Stimulated activated CD8-positive, alpha-beta memory T cell treated with anti-CD3 and anti-CD28 coated beads, Interleukin-7, amount 100 ng/mL, for 48 hours (primary cell): ENCODE data around the gene SLC5A10.

Source experiments
- DNase-seq, 2 donors: peaks; one replicate each; pipeline ENCODE4 v3.0.0-alpha.2; 2020; ENCODE audit warnings: low read depth in 1 of 2; ENCODE audit errors: extremely low read depth in 1 of 2

Gene SLC5A10

GRCh38 chr17:18981642-18982424 is 29.9 kb downstream of the SLC5A10 start:
- DNase-seq: peak in 1 of 2 donors; percentile 22

DNA sequence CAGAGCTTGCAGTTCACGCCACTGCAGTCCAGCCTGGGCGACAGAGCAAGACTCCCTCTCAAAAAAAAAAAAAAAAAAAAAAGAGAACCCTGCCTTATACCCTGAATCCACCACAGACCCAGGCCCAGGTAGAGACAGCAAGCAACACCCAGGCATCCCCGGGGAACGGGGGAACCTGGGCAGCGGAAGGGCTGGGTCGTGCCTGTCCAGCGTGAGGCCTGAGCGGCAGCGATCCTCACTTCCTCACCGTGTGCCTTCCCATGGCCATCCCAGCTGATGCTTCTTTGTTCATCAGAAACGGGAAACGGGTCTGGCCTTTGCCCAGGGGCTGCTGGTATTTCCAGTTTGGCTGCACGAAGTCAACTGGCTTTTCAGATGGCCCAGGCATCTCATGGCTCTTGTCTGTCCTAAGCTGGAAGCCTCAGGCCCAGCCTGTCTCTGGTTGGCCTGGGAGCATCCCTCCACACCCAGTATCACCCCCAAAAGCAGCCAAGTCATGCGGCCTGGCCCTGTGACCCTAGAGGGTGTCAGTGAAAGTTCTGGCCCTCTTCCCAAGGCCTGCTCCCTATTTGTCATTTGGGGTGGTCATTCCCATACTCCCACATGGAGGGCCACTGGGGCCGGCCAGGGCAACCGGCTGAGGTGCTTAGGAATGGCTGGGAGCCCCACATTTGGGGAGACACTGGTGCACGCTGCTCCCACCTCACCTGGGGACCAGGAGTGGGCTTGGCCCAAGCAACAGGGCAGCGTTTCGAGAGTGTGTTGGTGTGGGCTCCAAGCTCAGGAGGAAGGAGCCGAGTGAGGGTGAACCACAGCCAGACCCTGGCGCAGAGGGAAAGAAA is 32.5 kb downstream of the SLC5A10 start:
- DNase-seq: no peak

DNA sequence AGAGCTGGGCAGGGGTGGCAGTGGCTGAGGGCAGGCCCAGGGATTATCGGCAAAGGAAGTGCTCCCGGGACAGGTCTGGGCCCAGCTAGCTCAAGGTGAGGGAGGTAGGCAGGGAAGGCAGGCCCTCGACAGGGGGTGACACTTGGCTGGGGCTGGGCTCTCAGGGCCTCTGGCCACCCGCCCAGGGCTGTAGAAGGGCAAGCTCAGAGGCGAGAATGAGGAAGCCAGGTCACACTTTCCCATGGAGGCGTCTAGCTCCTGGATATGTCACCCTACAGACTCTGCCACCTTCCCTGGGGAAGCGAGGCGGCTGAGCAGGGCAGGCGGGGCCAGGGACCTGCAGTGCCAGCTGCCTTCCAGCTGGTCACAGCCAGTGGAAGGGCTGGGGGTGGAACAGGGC is 33.5 kb downstream of the SLC5A10 start:
- DNase-seq: no peak

GRCh38 chr17:18986541-18987229 is 34.7 kb downstream of the SLC5A10 start:
- DNase-seq: no peak

DNA sequence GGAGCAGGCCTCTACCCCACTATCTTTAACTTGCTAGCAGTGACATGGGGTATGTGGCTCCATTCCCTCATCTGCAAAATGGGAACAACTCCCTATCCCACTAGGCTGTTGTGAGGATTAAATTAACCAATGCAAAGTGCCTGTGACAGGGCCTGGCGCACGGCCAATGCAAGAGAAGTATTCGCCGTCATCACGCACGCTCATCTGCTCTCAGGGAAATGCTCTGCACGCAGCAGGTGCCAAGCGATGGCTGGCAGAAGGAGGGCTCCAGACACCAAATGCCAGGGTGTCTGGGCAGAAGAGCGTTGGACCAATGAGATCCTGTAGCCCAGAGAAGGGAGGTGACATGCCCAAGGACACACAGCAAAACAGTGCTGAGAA is 35.3 kb downstream of the SLC5A10 start:
- no peak for DNase-seq

DNA sequence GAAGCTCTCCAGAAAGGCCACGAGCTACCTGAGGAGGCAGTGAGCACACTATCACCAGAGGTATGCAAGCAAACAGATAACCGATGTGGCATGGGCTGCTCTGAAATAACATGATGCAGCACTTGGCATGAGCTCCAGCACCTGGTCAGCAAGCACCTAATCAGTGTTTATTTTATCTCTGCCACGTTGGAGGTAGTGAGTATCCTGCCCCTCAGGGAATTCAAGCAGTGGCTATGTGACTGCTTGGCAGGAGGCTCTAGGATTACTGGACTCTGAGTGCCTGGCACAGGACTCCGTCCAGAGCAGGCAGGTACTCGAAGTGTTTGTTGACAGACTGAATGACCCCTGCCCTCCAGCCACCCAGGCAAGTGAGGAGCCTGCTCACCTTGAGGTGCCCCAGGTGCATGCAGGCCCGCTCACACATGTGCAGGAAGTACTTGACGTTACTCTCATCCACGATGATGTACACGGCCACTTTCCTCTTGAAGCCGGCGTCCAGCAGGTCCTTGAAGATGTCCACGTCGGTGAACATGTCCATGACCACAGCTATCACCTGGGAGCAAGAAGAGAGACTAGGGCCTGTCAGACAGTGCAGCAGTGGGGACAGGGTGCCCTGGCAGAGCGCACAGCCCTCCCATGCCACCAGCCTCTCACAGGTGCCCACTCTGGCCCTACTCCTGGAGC is 36.0 kb downstream of the SLC5A10 start:
- DNase-seq: no peak

DNA sequence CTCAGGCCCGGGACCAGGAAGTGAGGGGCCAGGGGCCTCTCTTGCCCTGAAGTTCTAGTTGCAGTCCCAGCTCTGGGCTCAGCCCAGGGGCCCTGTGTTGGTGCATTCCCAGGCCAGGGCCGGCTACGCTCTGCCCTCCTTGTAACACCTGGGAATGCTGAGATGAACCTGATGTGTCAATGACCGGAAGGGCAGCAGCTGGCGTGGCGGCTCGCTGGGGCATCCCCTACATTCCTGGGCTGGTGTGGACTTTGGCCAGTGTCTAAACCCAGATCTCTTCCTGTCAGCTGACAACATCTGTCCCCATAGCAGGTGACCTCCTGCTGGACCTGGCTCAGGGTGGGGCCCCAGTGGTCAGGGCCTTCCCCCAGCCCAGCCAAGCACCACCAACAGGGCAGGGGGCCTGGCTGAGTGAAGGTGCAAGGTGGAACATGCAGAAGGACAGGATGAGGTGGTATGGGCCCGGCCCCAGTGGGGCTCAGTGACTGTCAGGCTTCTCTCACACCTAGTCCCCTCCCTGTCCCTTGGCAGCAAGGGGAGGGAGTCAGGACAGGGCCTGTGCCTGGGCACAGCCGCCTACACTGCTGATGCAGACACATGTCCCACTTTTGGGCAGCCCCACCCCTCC is 36.7 kb downstream of the SLC5A10 start:
- DNase-seq: no peak

- DNase-seq: no peak
Observed at GRCh38 chr17:18990331-18990730, 38.4 kb downstream of the SLC5A10 start.

GRCh38 chr17:18991531-18992315 is 39.8 kb downstream of the SLC5A10 start:
- DNase-seq: no peak

GRCh38 chr17:18992454-18993130 is 40.6 kb downstream of the SLC5A10 start:
- DNase-seq: no peak

DNA sequence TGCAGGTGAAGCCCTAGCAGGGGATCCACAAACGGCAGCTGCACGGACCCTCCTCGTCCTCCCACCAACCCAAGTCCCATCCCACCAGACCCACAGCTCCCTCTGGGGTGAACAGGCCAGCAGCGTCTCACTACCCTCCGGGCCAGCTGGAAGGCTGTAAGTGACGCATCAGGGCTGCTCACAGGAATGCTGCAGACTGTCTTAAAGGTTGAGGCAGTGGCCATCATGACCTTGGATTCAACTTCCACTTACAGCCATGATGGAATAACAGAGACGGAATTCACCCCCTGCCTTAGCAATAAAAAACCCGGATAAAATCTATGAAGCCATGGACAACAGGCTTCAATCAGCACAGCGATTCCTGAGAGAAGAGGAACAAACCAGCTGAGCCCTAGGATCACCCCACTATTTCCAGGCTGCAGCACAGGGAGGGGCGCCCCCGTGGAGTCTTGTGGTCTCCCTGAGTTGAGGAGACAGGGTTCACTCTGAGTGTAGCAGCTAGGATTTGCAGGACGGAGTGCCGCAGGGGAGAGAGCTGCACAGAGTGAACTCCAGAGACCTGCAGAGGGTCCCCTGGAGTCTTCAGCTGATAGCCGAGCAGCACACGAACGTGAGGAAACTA is 42.1 kb downstream of the SLC5A10 start:
- no peak for DNase-seq

- no peak for DNase-seq
Observed at GRCh38 chr17:18994631-18995030, 42.7 kb downstream of the SLC5A10 start.

DNA sequence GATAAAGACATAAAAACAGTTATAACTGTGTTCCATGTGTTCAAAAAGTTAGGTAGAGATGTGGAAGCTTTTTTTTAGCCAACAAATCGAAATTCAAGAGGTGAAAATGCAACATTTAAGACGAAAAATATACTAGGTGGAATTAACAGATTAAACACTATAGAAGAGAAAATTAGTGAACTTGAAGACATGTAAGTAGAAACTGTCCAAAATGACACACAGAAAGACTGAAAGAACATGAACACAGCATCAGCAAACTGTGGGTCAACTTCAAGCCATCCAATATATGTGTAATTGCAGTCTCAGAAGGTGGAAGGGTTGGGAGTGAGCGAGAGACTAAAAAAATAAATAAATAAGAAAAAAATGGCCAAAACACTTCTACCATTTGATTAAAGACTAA is 43.3 kb downstream of the SLC5A10 start:
- DNase-seq: no peak

DNA sequence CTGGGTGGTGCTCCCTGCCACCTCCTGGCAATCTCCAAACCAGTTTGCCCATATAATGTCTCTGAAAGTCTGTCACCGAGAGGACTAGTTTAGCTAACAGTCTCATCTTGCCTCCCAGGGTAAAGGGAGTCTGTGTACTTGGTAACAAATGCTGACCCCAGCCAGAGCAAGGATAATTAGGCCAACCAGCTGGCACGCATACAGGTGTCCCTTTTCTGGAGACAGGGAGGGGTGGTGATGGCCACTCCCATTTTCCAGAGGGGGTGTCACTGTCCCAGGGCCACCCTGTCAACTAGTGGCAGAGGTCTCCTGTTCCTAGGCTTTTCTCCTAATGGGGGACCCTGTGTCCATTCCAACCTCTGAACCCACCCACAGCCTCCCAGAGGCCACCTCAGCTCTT is 44.5 kb downstream of the SLC5A10 start:
- DNase-seq: no peak

DNA sequence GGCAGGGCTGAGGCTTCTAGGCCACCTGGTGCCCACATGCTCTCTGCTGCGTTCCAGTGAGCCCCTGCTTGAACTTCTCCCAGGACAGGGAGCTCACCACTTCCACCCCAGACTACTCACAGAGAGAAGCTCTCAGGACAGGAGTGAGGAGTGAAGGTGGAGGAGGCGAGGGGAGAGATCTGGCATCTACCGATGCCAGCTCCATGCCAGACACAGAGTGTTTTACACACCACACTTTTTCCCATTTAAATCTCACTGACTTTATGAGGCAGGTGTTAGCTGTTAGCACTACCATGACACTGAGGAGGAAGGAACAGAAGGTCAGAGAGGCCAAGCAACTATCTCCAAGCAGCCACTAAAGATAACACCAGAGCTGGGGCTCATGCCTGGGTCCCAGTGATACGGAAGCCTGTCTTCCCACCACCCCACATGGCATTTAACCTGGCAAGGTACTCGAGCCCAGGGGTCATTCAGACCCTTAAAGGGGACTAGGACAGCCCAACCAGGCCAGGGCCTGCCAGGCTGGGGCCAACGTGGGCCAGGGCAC is 45.8 kb downstream of the SLC5A10 start:
- DNase-seq: no peak

- no peak for DNase-seq
Observed at GRCh38 chr17:18999394-18999793, 47.4 kb downstream of the SLC5A10 start.

DNA sequence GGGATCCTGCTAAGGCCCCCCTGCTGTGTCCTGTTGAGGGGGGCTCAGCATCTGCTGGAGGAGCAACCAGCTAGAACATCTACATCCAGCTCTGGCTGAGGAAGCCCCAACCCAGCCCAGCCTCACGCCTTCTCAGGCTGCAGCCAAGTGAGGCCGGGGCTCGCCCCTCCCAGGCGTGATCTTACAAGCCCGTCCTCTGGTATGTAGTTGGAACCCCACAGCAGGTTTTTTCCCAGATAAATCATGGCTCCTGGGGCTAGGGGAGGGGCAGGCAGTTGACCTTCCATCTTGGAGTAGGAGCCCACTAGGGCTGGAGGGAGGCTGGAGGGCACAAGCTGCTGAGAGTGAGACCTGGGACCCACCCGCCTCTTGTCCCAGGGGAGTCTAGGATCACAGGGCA is 47.9 kb downstream of the SLC5A10 start:
- DNase-seq: no peak

DNA sequence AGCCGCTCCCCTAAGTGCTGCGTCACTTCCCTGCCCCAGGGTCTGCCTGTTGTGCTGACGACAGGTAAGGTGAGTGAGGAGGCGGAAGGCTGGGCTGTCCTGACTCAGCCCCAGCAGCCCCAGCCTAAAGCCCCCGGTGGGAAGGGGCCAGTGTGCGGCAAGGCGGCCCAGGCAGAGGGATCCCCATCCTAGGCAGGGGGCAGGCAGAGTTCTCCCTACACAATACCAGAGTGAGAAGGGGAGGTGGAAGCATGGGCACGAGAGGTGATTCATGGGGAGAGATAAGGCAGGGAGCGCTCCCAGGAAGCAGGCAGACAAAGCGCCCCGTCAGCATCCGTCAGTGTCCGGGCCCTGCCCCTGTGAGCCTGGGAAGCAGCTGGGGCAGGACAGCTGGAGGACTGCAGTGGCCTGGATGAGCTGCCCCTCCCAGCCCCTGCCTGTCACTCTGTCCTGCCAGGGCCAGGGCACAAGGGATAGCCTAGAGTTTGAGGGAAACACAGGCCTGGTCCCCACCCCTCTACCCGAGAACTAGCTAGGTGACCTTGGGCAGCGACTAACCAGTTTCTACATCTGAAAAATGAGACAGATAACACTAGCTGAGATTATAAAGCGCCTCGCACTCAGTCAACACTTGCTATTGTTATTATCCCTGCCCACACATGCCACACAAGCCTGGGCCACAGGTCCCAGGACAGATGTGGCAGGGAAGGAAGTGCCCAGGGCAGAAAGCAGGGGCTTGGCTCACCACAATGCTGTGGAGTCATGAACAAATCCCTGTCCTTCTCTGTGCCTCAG is 48.8 kb downstream of the SLC5A10 start:
- DNase-seq: no peak
